NCI-H2171 (cell line): ENCODE data around the gene OR5K2.

Experiments used
- DNase-seq: peaks from one replicate; lab custom pipeline; 2025; lab: John Stamatoyannopoulos, UW

OR5K2 gene

GRCh38 chr3:98522544-98523281 is 25.2 kb downstream of the OR5K2 start, which contains the start of gene CLDND1:
CLDND1 (minus strand) TSS chr3:98522902; CDS start chr3:98521424, 1,478 bp downstream.
- DNase-seq, result peak; percentile 97

- no peak for DNase-seq
These were observed 28.0 kb downstream of the OR5K2 start for GRCh38 chr3:98525494-98525893.

- no peak for DNase-seq
These were observed 31.2 kb downstream of the OR5K2 start for GRCh38 chr3:98528474-98529346.

- no peak for DNase-seq
These were observed 32.5 kb downstream of the OR5K2 start for GRCh38 chr3:98529856-98530459.

- no peak for DNase-seq
These were observed 33.2 kb downstream of the OR5K2 start for GRCh38 chr3:98530676-98531075.

DNA sequence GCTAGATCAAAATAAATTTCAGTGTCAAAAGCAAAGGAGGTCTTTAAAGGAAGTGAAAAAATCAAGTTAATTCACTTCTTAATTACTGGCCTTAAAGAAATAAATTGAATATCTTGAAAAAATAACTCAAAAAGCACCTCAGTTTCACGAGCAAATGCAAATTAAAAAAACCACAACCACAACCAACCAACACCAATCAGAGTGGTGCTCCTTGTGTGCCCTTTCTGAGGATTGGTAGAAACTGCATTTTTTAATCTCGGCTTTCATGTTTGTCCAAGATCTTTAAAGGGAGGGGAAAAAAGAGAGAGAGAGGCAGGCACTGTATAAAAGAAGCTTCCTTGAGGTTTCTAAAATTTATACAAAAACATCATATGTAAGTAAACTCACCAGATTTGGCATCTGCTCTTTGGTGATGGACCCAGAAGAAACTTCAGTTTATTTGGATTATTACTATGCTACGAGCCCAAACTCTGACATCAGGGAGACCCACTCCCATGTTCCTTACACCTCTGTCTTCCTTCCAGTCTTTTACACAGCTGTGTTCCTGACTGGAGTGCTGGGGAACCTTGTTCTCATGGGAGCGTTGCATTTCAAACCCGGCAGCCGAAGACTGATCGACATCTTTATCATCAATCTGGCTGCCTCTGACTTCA is 34.3 kb downstream of the OR5K2 start, which contains the start of gene GPR15:
Gene GPR15 (plus strand): TSS at position 357 of the 653 bp plus-strand sequence. CDS start 56 bp downstream, at position 413.
- no peak for DNase-seq

DNA sequence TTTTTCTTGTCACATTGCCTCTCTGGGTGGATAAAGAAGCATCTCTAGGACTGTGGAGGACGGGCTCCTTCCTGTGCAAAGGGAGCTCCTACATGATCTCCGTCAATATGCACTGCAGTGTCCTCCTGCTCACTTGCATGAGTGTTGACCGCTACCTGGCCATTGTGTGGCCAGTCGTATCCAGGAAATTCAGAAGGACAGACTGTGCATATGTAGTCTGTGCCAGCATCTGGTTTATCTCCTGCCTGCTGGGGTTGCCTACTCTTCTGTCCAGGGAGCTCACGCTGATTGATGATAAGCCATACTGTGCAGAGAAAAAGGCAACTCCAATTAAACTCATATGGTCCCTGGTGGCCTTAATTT is 34.8 kb downstream of the OR5K2 start:
- DNase-seq, result no peak

DNA sequence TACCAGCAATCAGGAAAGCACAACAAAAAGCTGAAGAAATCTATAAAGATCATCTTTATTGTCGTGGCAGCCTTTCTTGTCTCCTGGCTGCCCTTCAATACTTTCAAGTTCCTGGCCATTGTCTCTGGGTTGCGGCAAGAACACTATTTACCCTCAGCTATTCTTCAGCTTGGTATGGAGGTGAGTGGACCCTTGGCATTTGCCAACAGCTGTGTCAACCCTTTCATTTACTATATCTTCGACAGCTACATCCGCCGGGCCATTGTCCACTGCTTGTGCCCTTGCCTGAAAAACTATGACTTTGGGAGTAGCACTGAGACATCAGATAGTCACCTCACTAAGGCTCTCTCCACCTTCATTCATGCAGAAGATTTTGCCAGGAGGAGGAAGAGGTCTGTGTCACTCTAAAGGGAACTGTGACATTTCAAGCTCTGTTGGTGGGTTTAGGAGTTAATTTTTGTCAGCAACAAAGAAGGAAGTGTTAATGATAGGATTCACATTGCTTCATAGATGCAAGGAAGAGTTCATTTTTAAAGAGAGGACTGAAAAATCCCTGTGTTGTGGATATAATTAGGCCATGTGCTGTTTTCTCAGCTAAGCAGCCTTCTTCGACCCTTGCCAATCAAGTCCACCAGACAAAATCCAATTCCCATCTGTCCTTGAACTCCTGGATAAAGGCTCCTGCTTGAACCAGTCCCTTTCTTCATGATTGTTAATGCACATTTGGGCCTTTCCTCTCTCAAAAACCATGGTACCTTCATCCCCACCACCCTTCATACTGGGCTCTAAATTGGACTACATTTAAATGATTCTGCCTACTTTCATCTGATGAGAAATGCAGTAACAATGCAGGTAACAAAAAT is 35.5 kb downstream of the OR5K2 start:
- DNase-seq, result no peak

DNA sequence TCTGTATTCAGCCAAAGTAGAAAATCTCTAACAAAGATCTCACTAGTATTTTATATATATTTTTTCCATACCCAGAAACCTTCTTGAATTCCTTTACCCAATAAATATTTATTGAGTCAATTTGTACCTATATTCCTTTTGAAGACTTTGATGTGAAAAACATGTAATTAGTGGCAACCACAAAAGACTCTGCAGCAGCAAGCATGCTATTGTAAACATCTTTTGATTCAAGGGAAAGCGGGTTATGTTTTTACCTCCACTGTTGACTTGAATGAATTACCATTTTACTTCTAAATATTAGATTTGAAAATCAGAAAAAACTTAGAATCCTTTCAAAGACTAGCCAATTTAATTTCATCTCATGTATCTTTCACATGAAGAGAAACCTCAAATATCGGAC is 36.7 kb downstream of the OR5K2 start:
- no peak for DNase-seq

GRCh38 chr3:98534734-98535133 is 37.3 kb downstream of the OR5K2 start:
- no peak for DNase-seq

GRCh38 chr3:98536456-98537017 is 39.1 kb downstream of the OR5K2 start:
- DNase-seq, result no peak

DNA sequence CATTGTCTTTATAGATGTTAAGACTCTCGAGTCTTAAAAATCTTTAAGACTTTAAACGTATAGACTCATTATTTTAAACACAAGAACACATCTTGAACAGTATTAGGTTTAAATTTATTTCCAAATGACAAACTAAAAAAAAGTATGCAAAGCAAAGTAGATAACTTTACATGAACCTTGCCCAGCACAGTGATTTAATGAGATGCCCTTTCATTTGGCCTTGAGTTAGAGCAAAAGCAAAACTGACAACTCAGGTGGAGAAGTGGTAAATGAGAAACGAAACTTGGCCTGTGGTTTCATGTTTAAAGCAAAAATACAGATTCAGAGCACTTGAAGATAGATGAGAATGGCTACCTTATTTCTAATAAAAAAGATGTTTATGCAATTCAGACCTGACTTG is 42.9 kb downstream of the OR5K2 start:
- no peak for DNase-seq

DNA sequence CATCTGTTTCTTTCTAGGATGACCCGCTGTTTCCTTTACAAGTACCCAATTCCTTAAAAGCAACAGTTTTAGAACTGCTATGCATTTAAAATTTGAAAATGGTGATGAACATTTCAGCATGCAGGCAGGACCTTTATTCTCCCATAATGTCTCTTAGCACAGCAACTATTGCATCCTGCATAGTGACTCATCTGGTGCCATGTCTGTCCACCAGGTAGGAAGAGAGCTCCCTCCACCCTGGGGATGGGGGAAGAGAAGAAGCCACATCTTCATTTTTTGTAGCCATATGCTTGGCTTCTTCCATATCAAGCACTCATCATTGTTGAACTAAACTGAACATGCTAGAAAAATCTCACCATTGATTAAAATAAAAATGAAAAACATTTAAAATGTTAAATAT is 44.2 kb downstream of the OR5K2 start:
- DNase-seq, result no peak

GRCh38 chr3:98542623-98543022 is 45.1 kb downstream of the OR5K2 start:
- no peak for DNase-seq

DNA sequence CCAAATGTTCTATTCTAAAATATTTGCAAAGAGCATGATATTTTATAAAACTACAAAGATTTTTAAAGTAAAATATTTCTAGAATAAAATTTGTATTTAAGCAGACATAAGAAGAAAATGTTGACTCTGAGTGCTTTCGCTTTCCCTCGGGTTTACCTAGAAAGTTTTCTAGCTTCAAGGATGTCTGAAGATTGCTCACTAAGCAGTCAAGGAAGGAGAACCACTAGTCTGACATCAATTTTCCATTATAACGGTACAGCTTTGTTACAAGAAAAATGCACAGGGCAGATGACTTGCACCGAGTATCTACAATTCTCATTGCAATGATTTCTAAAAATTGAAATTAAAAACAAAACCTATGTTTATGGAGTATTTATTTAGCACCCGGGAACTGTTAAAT is 48.5 kb downstream of the OR5K2 start:
- DNase-seq, result no peak
